ENCODE data around the gene AHR.

Gene AHR

DNA sequence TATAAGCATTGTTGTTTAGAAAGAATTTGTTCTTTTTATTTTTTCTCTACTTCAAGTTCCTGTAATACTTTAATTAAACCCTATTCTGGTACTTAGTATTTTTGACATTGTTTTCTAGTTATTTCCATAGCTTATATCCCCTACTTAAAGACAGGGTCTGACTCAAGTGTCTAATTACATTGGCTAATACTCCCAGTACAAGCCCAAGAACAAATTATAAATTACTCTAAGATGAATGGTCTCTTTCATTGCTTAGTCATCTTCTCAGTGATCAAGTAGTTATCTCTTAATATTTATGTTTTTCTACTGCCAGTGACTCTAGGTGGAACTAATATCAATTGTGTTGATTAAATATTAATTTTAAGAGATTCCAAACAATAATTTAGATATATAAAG, 21.6 kb downstream of the AHR start:
- TF ChIP-seq, protein P1, sequence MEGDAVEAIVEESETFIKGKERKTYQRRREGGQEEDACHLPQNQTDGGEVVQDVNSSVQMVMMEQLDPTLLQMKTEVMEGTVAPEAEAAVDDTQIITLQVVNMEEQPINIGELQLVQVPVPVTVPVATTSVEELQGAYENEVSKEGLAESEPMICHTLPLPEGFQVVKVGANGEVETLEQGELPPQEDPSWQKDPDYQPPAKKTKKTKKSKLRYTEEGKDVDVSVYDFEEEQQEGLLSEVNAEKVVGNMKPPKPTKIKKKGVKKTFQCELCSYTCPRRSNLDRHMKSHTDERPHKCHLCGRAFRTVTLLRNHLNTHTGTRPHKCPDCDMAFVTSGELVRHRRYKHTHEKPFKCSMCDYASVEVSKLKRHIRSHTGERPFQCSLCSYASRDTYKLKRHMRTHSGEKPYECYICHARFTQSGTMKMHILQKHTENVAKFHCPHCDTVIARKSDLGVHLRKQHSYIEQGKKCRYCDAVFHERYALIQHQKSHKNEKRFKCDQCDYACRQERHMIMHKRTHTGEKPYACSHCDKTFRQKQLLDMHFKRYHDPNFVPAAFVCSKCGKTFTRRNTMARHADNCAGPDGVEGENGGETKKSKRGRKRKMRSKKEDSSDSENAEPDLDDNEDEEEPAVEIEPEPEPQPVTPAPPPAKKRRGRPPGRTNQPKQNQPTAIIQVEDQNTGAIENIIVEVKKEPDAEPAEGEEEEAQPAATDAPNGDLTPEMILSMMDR (IDR thresholded peaks at IDR 0.05; ENCODE audit: borderline replicate concordance, insufficient read depth, low read depth, low read length), result no peak
- no peak overlapping the region for H3K4me3 ChIP-seq (ENCODE audit: low read depth, low read length)

DNA sequence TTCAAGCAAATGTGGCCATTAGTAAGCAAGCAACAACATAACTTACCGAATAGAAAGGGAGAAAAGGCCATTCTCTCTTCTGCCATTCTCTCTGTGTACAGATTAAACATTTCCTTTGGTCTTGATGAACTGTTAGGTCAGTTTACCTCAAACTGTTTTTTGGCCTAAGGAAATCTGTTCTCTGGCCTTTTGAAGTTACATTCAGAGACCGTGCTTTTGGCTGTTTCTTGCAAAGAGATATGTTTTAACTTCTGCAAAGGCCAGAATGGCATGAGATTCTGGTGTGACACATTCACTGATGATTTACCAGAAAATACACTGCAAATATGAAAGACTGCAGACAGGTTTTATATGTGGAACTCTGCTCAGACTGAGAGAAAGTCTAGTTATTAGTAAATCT, 22.2 kb downstream of the AHR start:
- TF ChIP-seq, protein P1 (IDR thresholded peaks at IDR 0.05; ENCODE audit: borderline replicate concordance, insufficient read depth, low read depth, low read length), result no peak
- no peak overlapping the region for H3K4me3 ChIP-seq (ENCODE audit: low read depth, low read length)

DNA sequence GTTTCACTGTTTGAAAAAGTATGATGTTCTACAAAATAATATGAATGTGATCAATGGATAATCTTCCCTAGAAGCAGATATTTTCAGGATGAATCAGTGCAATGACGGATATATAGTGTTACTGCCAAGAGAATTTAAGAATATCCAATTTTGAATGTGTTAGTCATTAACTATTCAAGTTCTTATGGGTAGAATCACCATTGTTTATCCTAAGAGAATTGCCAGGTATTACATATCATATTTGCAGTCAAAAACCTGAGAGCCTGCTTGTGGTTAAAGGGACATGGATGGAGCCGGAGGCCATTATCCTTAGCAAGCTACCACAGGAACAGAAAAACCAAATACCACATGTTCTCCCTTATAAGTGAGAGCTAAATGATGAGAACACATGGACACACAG, 26.9 kb downstream of the AHR start:
- H3K4me3 ChIP-seq (ENCODE audit: low read depth, low read length), result no peak overlapping the region
- TF ChIP-seq, protein P1 (IDR thresholded peaks at IDR 0.05; ENCODE audit: borderline replicate concordance, insufficient read depth, low read depth, low read length), result no peak

DNA sequence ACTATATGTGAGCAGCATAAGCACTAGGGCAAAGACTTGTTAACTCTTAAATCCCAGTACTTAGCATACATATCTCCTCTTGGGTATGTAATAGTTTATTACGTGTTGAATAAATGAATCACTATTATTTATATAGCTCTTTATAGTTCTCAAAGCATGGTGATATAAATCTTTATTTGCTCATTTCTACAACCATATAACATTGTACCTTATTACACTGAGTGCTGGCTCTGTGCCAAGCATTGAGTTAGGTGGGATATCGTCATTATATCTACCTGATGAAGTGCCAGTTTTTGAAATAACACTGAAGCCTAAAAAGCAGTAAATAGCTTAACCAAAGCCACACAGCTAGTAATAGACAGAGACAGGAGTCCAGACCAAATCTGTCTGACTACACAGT, 27.9 kb downstream of the AHR start:
- H3K4me3 ChIP-seq (ENCODE audit: low read depth, low read length), result no peak overlapping the region
- TF ChIP-seq, protein P1 (IDR thresholded peaks at IDR 0.05; ENCODE audit: borderline replicate concordance, insufficient read depth, low read depth, low read length), result no peak

DNA sequence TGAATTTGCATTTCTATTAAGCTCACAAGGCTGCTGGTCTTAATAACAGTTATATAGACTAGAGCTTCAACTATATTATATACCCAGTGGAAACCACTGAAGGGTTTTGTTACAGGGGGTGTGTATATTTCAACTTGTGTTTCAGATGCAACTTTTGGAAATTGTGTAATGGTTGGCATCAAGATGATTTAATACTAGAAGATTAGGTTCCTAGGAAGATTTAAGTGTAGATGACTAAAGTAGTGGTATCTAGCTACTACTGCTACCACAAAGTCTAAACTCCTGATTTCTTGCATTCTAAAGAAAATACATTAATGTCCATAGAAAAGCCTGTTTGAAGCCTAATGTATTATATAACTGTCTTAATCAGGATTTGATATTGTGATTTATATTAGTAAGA, 30.2 kb downstream of the AHR start:
- no peak overlapping the region for H3K4me3 ChIP-seq (ENCODE audit: low read depth, low read length)
- TF ChIP-seq, protein P1 (IDR thresholded peaks at IDR 0.05; ENCODE audit: borderline replicate concordance, insufficient read depth, low read depth, low read length), result no peak

DNA sequence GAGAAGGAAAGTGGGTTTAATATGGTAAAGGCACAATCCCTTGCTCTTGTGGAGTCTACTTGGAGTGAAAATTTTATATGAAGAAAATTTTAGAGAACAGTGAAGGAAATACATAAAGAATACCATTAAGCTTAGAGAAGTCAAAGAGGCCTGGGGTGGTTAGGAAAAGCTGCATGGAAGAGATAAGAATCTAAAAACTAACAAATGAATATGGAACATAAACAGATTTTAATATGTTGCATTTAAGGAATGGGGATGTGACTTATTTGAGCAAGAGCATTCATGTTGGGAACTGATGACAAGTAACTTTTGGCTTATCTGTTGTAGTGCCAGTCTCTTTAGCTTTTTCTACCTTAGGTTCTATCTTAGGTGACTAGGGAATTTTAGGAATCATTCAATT, 31.0 kb downstream of the AHR start:
- no peak overlapping the region for H3K4me3 ChIP-seq (ENCODE audit: low read depth, low read length)
- TF ChIP-seq, protein P1 (IDR thresholded peaks at IDR 0.05; ENCODE audit: borderline replicate concordance, insufficient read depth, low read depth, low read length), result no peak

DNA sequence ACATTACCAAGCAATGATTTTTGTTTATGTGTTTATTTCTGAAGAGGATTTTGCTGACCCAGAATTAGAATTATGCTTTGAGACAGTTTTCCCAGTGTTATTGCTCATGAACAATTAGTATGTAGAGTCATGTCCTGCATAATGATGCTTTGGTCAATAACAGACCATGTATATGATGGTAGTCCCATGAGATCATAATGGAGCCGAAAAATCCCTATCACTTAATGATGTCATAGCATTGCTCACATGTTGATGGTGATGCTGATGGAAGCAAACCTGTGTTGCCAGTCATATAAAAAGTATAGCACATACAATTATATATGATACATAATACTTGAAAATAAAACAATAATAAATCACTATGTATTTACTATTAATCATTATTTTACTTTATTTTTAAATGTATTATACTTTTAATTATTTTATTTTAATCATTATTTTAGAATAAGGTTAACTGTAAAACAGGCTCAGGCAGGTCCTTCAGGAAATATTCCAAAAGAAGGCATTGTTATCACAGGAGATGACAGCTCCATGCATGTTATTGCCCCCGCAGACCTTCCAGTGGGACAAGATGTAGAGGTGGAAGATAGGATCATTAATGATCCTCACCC, 33.5 kb downstream of the AHR start:
- no peak overlapping the region for H3K4me3 ChIP-seq (ENCODE audit: low read depth, low read length)
- TF ChIP-seq, protein P1 (IDR thresholded peaks at IDR 0.05; ENCODE audit: borderline replicate concordance, insufficient read depth, low read depth, low read length), result no peak
